K562 (cell line): ENCODE data around the gene PLCB1. TPM values are rescaled to one million over a fixed set of nuclear protein-coding genes. Genes with fewer than 3 reads are reported as not detected.

Source experiments
- ATAC-seq: fragments of 200-7000 bp; cut with Tn5 transposase; 3 replicates; pipeline ENCODE4 v1.9.1; 2020; ENCODE audit warnings: moderate library complexity
- BruUV-seq: library from RNA; stranded (reverse); fragments of 400-500 nt; replicated peaks from 2 replicates; lab custom pipeline; 2021; lab: Mats Ljungman, UMichigan
- CTCF ChIA-PET: fragments of 300-600 bp; formaldehyde crosslinking; extraction: SDS; loops from one replicate; lab custom pipeline; 2021; ENCODE audit warnings: low intra/inter-chr PET ratio; lab: Yijun Ruan, JAX
- POLR2A ChIA-PET: fragments of 300-600, 350-650 bp; sonication (Branson Sonifier 250); formaldehyde crosslinking; extraction: SDS; loops from one replicate; lab custom pipeline; 2021; ENCODE audit warnings: antibody characterized with exemption, inconsistent platforms; lab: Yijun Ruan, JAX
- DNase-seq, 4 experiments: peaks; one replicate each; pipeline versions ENCODE4 v3.0.0 to v3.0.0-alpha.2; 2011 to 2018; ENCODE audit warnings: low spot score in 3 of 4, mixed read lengths in 3 of 4; ENCODE audit errors: extremely low read depth in 1 of 4
- FAIRE-seq: peaks from 2 replicates; lab custom pipeline; 2011; peaks lifted over from hg19 to GRCh38; lab: Jason Lieb, UNC
- H2AFZ ChIP-seq: 2 replicates; pipeline ENCODE4 v1.6.0; 2011; ENCODE audit warnings: low read depth, low read length, control low read depth, inconsistent platforms
- H3K27ac ChIP-seq: fragments of 200-600 bp; 3 replicates; pipeline ENCODE4 v1.8.0; 2011; ENCODE audit warnings: low read depth, mild to moderate bottlenecking, control low read depth, inconsistent platforms, low read length, moderate library complexity, mixed read lengths; ENCODE audit errors: extremely low read depth
- H3K27me3 ChIP-seq, 2 experiments: fragments of 300-600 bp in 1 of 2; 2 replicates in 1 of 2; 3 replicates in 1 of 2; pipeline versions ENCODE4 v1.6.0 to v1.8.0; 2011; ENCODE audit warnings: inconsistent platforms in 2 of 2, low read length in 2 of 2, mild to moderate bottlenecking in 1 of 2, mixed read lengths in 1 of 2, moderate library complexity in 1 of 2; ENCODE audit not compliant: control insufficient read depth in 2 of 2, insufficient read depth in 2 of 2
- H3K36me3 ChIP-seq: fragments of 300-600 bp; 3 replicates; pipeline ENCODE4 v1.8.0; 2011; ENCODE audit warnings: mild to moderate bottlenecking, low read length, inconsistent platforms; ENCODE audit not compliant: control insufficient read depth, insufficient read depth
- H3K4me1 ChIP-seq, 2 experiments: fragments of 200-600 bp in 1 of 2; replicated peaks in 1 of 2; 2 replicates in 1 of 2; 3 replicates in 1 of 2; pipeline versions ENCODE4 v1.5.1 to v1.8.0; 2011; ENCODE audit warnings: inconsistent platforms in 2 of 2, low read length in 2 of 2, mild to moderate bottlenecking in 1 of 2, mixed read lengths in 1 of 2, moderate library complexity in 1 of 2; ENCODE audit not compliant: control insufficient read depth in 2 of 2, insufficient read depth in 2 of 2
- H3K4me2 ChIP-seq: 2 replicates; pipeline ENCODE4 v1.6.1; 2011; ENCODE audit warnings: low read length, control low read depth, inconsistent platforms, mixed read lengths; ENCODE audit not compliant: insufficient read depth
- H3K4me3 ChIP-seq: fragments of 200-600 bp; sonication (generic), shearing (Covaris generic); 2 replicates; pipeline ENCODE4 v1.5.1; 2016; ENCODE audit warnings: control low read depth, inconsistent platforms
- H3K79me2 ChIP-seq: fragments of 200-600 bp; 3 replicates; pipeline ENCODE4 v1.8.0; 2011; ENCODE audit warnings: low read length, inconsistent platforms; ENCODE audit not compliant: control insufficient read depth, insufficient read depth
- H3K9ac ChIP-seq, 2 experiments: 2 replicates each; pipeline versions ENCODE4 v1.6.0 to v1.6.1; 2011; ENCODE audit warnings: low read depth in 2 of 2, low read length in 2 of 2, control low read depth in 1 of 2, inconsistent platforms in 1 of 2, mild to moderate bottlenecking in 1 of 2, mixed read lengths in 1 of 2; ENCODE audit not compliant: insufficient read depth in 1 of 2
- H3K9me1 ChIP-seq: one replicate; pipeline ENCODE4 v1.6.0; 2011; ENCODE audit warnings: inconsistent platforms, mild to moderate bottlenecking, low read length, moderate library complexity; ENCODE audit not compliant: control insufficient read depth, insufficient read depth
- H3K9me3 ChIP-seq: replicated peaks from 2 replicates; pipeline ENCODE4 v1.5.1; 2011; ENCODE audit warnings: low read depth, low read length, inconsistent platforms; ENCODE audit not compliant: control insufficient read depth, insufficient read depth
- H4K20me1 ChIP-seq: replicated peaks from 2 replicates; pipeline ENCODE4 v1.6.1; 2011; ENCODE audit warnings: low read length, inconsistent platforms, mixed read lengths; ENCODE audit not compliant: control insufficient read depth, insufficient read depth
- ATF7 ChIP-seq: fragments of 450-650 bp; IDR thresholded peaks from 2 replicates; pipeline ENCODE4 v1.7.1; 2014; ENCODE audit warnings: mild to moderate bottlenecking, moderate library complexity
- PML ChIP-seq: IDR thresholded peaks from 2 replicates; pipeline ENCODE4 v1.6.1; 2012; ENCODE audit warnings: low read length, inconsistent platforms
- POLR2AphosphoS5 ChIP-seq: IDR thresholded peaks from 2 replicates; pipeline ENCODE4 v1.6.1; 2011; ENCODE audit warnings: mild to moderate bottlenecking, low read depth, low read length, moderate library complexity; ENCODE audit not compliant: control insufficient read depth, insufficient read depth
- WGBS: fragments of 100-300 bp; shearing (Covaris generic); methylation state at CpG from one replicate; pipeline ENCODE4 v1.1.6; 2016; ENCODE audit warnings: low coverage, mixed read lengths; ENCODE audit not compliant: insufficient coverage; ENCODE audit errors: missing lambda C conversion rate; 5-methylcytosine and 5-hydroxymethylcytosine counted together
- in situ Hi-C: fragments of 300-500 bp; cut with MboI; formaldehyde crosslinking; loops from 4 replicates; pipeline ENCODE4 v1.15.0; 2018; ENCODE audit warnings: inconsistent platforms, mixed read lengths
- intact Hi-C: fragments of 100-400 bp; cut with micrococcal nuclease; formaldehyde crosslinking; loops from 2 replicates; pipeline ENCODE4 v1.14.2; 2022
- polyA plus RNA-seq, 8 experiments: library from polyadenylated mRNA; depleted of rRNA in 4 of 8; stranded (reverse) in 5 of 8; unstranded in 3 of 8; fragments of >200 nt; fragmentation: Nextera tagmentation in 2 of 8; fragmentation: Illumina TruSeq in 1 of 8; extraction: Ambion mirVana in 2 of 8; extraction: Trizol in 1 of 8; gene quantifications; 2 replicates each; pipeline versions ENCODE4 v1.2.1 to v1.2.3, GENCODE V29; 2011 to 2014; ENCODE audit warnings: inconsistent platforms in 1 of 8, missing spikeins in 1 of 8
- total RNA-seq, 7 experiments: library from RNA; depleted of rRNA in 6 of 7; stranded (reverse); fragments of >200 nt in 6 of 7; fragmentation: Illumina TruSeq in 2 of 7; extraction: Trizol in 2 of 7; gene quantifications; 2 replicates each; pipeline versions ENCODE4 v1.2.1 to v1.2.3, GENCODE V29; 2011 to 2021; ENCODE audit warnings: low replicate concordance in 1 of 7

Gene PLCB1
- total and polyA plus RNA-seq, 9 of the 15 experiments (the other 6 are each of a cell fraction or from before 2014, with no cell fraction given) = 0.34 to 3.1 (median 1.3) TPM

GRCh38 chr20:8621001-8621400, 488.9 kb downstream of the PLCB1 start:
- no peak overlapping the region for H3K9ac ChIP-seq
- ChIA-PET CTCF (no interaction called here), POLR2A (no interaction called here)
- 0% methylated on average over 3 of the region's 3 CpGs for WGBS
- H3K27me3 ChIP-seq = no peaks in the 10 kb centered on the region
- intact Hi-C loops = no loop called here
- H2AFZ ChIP-seq = no peak overlapping the region
- H3K4me1 ChIP-seq = no peaks in the 10 kb centered on the region
- FAIRE-seq (no peak), DNase-seq (no peak), ATAC-seq (no peak)
- in situ Hi-C loops = loop anchor here (25.0 kb wide), 1 partner anchor 1791 kb away; no protein-coding TSS in a partner anchor
- no peaks in the 10 kb centered on the region for H3K79me2 ChIP-seq
- TF ChIP-seq PML = no peak
- no peak for TF ChIP-seq POLR2AphosphoS5
- no peaks in the 10 kb centered on the region for H3K36me3 ChIP-seq
- no peaks in the 10 kb centered on the region for H3K9me1 ChIP-seq
- H3K4me2 ChIP-seq = no peak overlapping the region
- BruUV-seq = no TSS peak
- no peaks in the 10 kb centered on the region; the same call in 1 of the 2 replicates for H3K9me3 ChIP-seq
- no peak overlapping the region for H3K27ac ChIP-seq
- no peak overlapping the region for H3K4me3 ChIP-seq
- no peaks in the 10 kb centered on the region for H4K20me1 ChIP-seq

GRCh38 chr20:8624046-8624445, 492.0 kb downstream of the PLCB1 start:
- H3K4me1 ChIP-seq = no peaks in the 10 kb centered on the region
- WGBS = 0% methylated on average over 3 of the region's 3 CpGs
- no peak for TF ChIP-seq ATF7
- TF ChIP-seq, all 486 proteins: peak for 0
- Histone ChIP-seq H3K79me2 (no peaks in the 10 kb centered on the region), H4K20me1 (no peaks in the 10 kb centered on the region), H3K9ac (no peak overlapping the region), H3K27ac (no peak overlapping the region), H2AFZ (no peak overlapping the region), H3K4me3 (no peak overlapping the region), H3K9me3 (no peaks in the 10 kb centered on the region; the same call in 1 of the 2 replicates), H3K27me3 (no peaks in the 10 kb centered on the region), H3K9me1 (no peaks in the 10 kb centered on the region), H3K36me3 (no peaks in the 10 kb centered on the region), H3K4me2 (no peak overlapping the region)
- intact Hi-C loops = no loop called here
- ChIA-PET POLR2A (no interaction called here), CTCF (no interaction called here)
- in situ Hi-C loops = loop anchor here (25.0 kb wide), 1 partner anchor 1788 kb away; no protein-coding TSS in a partner anchor
- DNase-seq (no peak), FAIRE-seq (no peak), ATAC-seq (no peak)
- no TSS peak for BruUV-seq
